K562 (cell line): ENCODE data around the gene MALRD1. TPM values are rescaled to one million over a fixed set of nuclear protein-coding genes. Genes with fewer than 3 reads are reported as not detected.

Experiments used
- ATAC-seq: fragments of 200-7000 bp; cut with Tn5 transposase; 3 replicates; pipeline ENCODE4 v1.9.1; 2020; ENCODE audit warnings: moderate library complexity
- BruUV-seq: library from RNA; stranded (reverse); fragments of 400-500 nt; replicated peaks from 2 replicates; lab custom pipeline; 2021; lab: Mats Ljungman, UMichigan
- CTCF ChIA-PET: fragments of 300-600 bp; formaldehyde crosslinking; extraction: SDS; loops from one replicate; lab custom pipeline; 2021; ENCODE audit warnings: low intra/inter-chr PET ratio; lab: Yijun Ruan, JAX
- POLR2A ChIA-PET: fragments of 300-600, 350-650 bp; sonication (Branson Sonifier 250); formaldehyde crosslinking; extraction: SDS; loops from one replicate; lab custom pipeline; 2021; ENCODE audit warnings: antibody characterized with exemption, inconsistent platforms; lab: Yijun Ruan, JAX
- DNase-seq, 4 experiments: peaks; one replicate each; pipeline versions ENCODE4 v3.0.0 to v3.0.0-alpha.2; 2011 to 2018; ENCODE audit warnings: low spot score in 3 of 4, mixed read lengths in 3 of 4; ENCODE audit errors: extremely low read depth in 1 of 4
- FAIRE-seq: peaks from 2 replicates; lab custom pipeline; 2011; peaks lifted over from hg19 to GRCh38; lab: Jason Lieb, UNC
- H2AFZ ChIP-seq: 2 replicates; pipeline ENCODE4 v1.6.0; 2011; ENCODE audit warnings: low read depth, low read length, control low read depth, inconsistent platforms
- H3K27ac ChIP-seq: fragments of 200-600 bp; 3 replicates; pipeline ENCODE4 v1.8.0; 2011; ENCODE audit warnings: low read depth, mild to moderate bottlenecking, control low read depth, inconsistent platforms, low read length, moderate library complexity, mixed read lengths; ENCODE audit errors: extremely low read depth
- H3K27me3 ChIP-seq, 2 experiments: fragments of 300-600 bp in 1 of 2; 2 replicates in 1 of 2; 3 replicates in 1 of 2; pipeline versions ENCODE4 v1.6.0 to v1.8.0; 2011; ENCODE audit warnings: inconsistent platforms in 2 of 2, low read length in 2 of 2, mild to moderate bottlenecking in 1 of 2, mixed read lengths in 1 of 2, moderate library complexity in 1 of 2; ENCODE audit not compliant: control insufficient read depth in 2 of 2, insufficient read depth in 2 of 2
- H3K36me3 ChIP-seq: fragments of 300-600 bp; 3 replicates; pipeline ENCODE4 v1.8.0; 2011; ENCODE audit warnings: mild to moderate bottlenecking, low read length, inconsistent platforms; ENCODE audit not compliant: control insufficient read depth, insufficient read depth
- H3K4me1 ChIP-seq, 2 experiments: fragments of 200-600 bp in 1 of 2; replicated peaks in 1 of 2; 2 replicates in 1 of 2; 3 replicates in 1 of 2; pipeline versions ENCODE4 v1.5.1 to v1.8.0; 2011; ENCODE audit warnings: inconsistent platforms in 2 of 2, low read length in 2 of 2, mild to moderate bottlenecking in 1 of 2, mixed read lengths in 1 of 2, moderate library complexity in 1 of 2; ENCODE audit not compliant: control insufficient read depth in 2 of 2, insufficient read depth in 2 of 2
- H3K4me2 ChIP-seq: 2 replicates; pipeline ENCODE4 v1.6.1; 2011; ENCODE audit warnings: low read length, control low read depth, inconsistent platforms, mixed read lengths; ENCODE audit not compliant: insufficient read depth
- H3K4me3 ChIP-seq: fragments of 200-600 bp; sonication (generic), shearing (Covaris generic); 2 replicates; pipeline ENCODE4 v1.5.1; 2016; ENCODE audit warnings: control low read depth, inconsistent platforms
- H3K79me2 ChIP-seq: fragments of 200-600 bp; 3 replicates; pipeline ENCODE4 v1.8.0; 2011; ENCODE audit warnings: low read length, inconsistent platforms; ENCODE audit not compliant: control insufficient read depth, insufficient read depth
- H3K9ac ChIP-seq, 2 experiments: 2 replicates each; pipeline versions ENCODE4 v1.6.0 to v1.6.1; 2011; ENCODE audit warnings: low read depth in 2 of 2, low read length in 2 of 2, control low read depth in 1 of 2, inconsistent platforms in 1 of 2, mild to moderate bottlenecking in 1 of 2, mixed read lengths in 1 of 2; ENCODE audit not compliant: insufficient read depth in 1 of 2
- H3K9me1 ChIP-seq: one replicate; pipeline ENCODE4 v1.6.0; 2011; ENCODE audit warnings: inconsistent platforms, mild to moderate bottlenecking, low read length, moderate library complexity; ENCODE audit not compliant: control insufficient read depth, insufficient read depth
- H3K9me3 ChIP-seq: replicated peaks from 2 replicates; pipeline ENCODE4 v1.5.1; 2011; ENCODE audit warnings: low read depth, low read length, inconsistent platforms; ENCODE audit not compliant: control insufficient read depth, insufficient read depth
- H4K20me1 ChIP-seq: replicated peaks from 2 replicates; pipeline ENCODE4 v1.6.1; 2011; ENCODE audit warnings: low read length, inconsistent platforms, mixed read lengths; ENCODE audit not compliant: control insufficient read depth, insufficient read depth
- BDP1 ChIP-seq: IDR thresholded peaks from 3 replicates; pipeline ENCODE4 v1.6.1; 2011; ENCODE audit not compliant: insufficient read length, insufficient read depth
- EGR1 ChIP-seq: fragments of 450-650 bp; conservative IDR thresholded peaks from 2 replicates; pipeline ENCODE4 v1.6.1; 2017; ENCODE audit warnings: mild to moderate bottlenecking
- ILF3 ChIP-seq: fragments of 450-650 bp; IDR thresholded peaks from 2 replicates; pipeline ENCODE4 v1.6.1; 2018; ENCODE audit warnings: antibody characterized with exemption, mild to moderate bottlenecking, moderate library complexity, borderline replicate concordance
- PRDM10 ChIP-seq: fragments of 450-650 bp; IDR thresholded peaks from 2 replicates; pipeline ENCODE4 v1.6.1; 2018; ENCODE audit not compliant: partially characterized antibody
- RBM17 ChIP-seq: fragments of 200-400 bp; formaldehyde crosslinking; IDR thresholded peaks from 2 replicates; pipeline ENCODE4 v1.6.1; 2017; ENCODE audit warnings: low read depth, mild to moderate bottlenecking, low read length, borderline replicate concordance
- ZNF146 ChIP-seq: IDR thresholded peaks from one replicate; pipeline ENCODE4 v1.6.1; 2018; ENCODE audit warnings: missing compliant biosample characterization; ENCODE audit not compliant: unreplicated experiment
- ZNF398 ChIP-seq: fragments of 250-450 bp; sonication (Bioruptor Pico); IDR thresholded peaks from 2 replicates; pipeline ENCODE4 v1.8.0; 2021; ENCODE audit warnings: moderate library complexity, mild to moderate bottlenecking, inconsistent platforms
- in situ Hi-C: fragments of 300-500 bp; cut with MboI; formaldehyde crosslinking; loops from 4 replicates; pipeline ENCODE4 v1.15.0; 2018; ENCODE audit warnings: inconsistent platforms, mixed read lengths
- intact Hi-C: fragments of 100-400 bp; cut with micrococcal nuclease; formaldehyde crosslinking; loops from 2 replicates; pipeline ENCODE4 v1.14.2; 2022
- polyA plus RNA-seq, 8 experiments: library from polyadenylated mRNA; depleted of rRNA in 4 of 8; stranded (reverse) in 5 of 8; unstranded in 3 of 8; fragments of >200 nt; fragmentation: Nextera tagmentation in 2 of 8; fragmentation: Illumina TruSeq in 1 of 8; extraction: Ambion mirVana in 2 of 8; extraction: Trizol in 1 of 8; gene quantifications; 2 replicates each; pipeline versions ENCODE4 v1.2.1 to v1.2.3, GENCODE V29; 2011 to 2014; ENCODE audit warnings: inconsistent platforms in 1 of 8, missing spikeins in 1 of 8
- total RNA-seq, 7 experiments: library from RNA; depleted of rRNA in 6 of 7; stranded (reverse); fragments of >200 nt in 6 of 7; fragmentation: Illumina TruSeq in 2 of 7; extraction: Trizol in 2 of 7; gene quantifications; 2 replicates each; pipeline versions ENCODE4 v1.2.1 to v1.2.3, GENCODE V29; 2011 to 2021; ENCODE audit warnings: low replicate concordance in 1 of 7
- TF ChIP-seq, protein P1 (sequence below): fragments of 450-650 bp; IDR thresholded peaks from 2 replicates; pipeline ENCODE4 v1.7.1; 2018; ENCODE audit warnings: mild to moderate bottlenecking, low read depth; ENCODE audit not compliant: partially characterized antibody
- TF ChIP-seq, protein P2 (sequence below): IDR thresholded peaks from 3 replicates; pipeline ENCODE4 v1.6.1; 2011; ENCODE audit warnings: borderline replicate concordance, mild to moderate bottlenecking; ENCODE audit not compliant: insufficient read length, insufficient read depth
- TF ChIP-seq, protein P3 (sequence below): fragments of 250-450 bp; sonication (Bioruptor Pico); IDR thresholded peaks from 2 replicates; pipeline ENCODE4 v1.8.0; 2021; ENCODE audit warnings: mild to moderate bottlenecking, moderate library complexity

The MALRD1 gene
- total and polyA plus RNA-seq, 9 of the 15 experiments (the other 6 are each of a cell fraction or from before 2014, with no cell fraction given) = not detected

DNA sequence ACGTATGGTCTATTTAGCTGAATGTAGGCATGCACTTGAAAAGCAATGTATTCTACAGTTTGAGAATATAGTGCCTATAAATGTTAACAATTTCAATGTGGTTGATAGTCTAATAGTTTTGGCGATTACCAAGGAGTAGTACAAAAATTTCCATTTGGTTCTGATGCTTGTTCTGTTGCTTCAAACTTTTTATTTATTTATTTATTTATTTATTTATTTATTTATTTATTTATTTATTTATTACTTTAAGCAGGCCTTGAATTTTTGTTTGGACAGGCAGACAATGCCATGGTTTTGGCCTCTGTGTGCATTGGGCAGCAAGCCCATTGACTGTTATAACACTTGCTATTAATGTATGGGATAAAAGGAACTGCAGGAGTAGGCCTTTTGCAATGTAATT lies 36.5 kb upstream of the MALRD1 start (continued):
- TF ChIP-seq ZNF146 (CRISPR knock-in tag) = no peak
- TF ChIP-seq, protein P1, sequence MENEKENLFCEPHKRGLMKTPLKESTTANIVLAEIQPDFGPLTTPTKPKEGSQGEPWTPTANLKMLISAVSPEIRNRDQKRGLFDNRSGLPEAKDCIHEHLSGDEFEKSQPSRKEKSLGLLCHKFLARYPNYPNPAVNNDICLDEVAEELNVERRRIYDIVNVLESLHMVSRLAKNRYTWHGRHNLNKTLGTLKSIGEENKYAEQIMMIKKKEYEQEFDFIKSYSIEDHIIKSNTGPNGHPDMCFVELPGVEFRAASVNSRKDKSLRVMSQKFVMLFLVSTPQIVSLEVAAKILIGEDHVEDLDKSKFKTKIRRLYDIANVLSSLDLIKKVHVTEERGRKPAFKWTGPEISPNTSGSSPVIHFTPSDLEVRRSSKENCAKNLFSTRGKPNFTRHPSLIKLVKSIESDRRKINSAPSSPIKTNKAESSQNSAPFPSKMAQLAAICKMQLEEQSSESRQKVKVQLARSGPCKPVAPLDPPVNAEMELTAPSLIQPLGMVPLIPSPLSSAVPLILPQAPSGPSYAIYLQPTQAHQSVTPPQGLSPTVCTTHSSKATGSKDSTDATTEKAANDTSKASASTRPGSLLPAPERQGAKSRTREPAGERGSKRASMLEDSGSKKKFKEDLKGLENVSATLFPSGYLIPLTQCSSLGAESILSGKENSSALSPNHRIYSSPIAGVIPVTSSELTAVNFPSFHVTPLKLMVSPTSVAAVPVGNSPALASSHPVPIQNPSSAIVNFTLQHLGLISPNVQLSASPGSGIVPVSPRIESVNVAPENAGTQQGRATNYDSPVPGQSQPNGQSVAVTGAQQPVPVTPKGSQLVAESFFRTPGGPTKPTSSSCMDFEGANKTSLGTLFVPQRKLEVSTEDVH = no peak

- no peak for ATAC-seq
- ChIA-PET CTCF (no interaction called here), POLR2A (no interaction called here)
- Histone ChIP-seq H3K27ac (no peak overlapping the region), H3K4me1 (no peaks in the 10 kb centered on the region), H3K27me3 (no peaks in the 10 kb centered on the region), H2AFZ (no peak overlapping the region), H3K9me1 (no peaks in the 10 kb centered on the region), H3K9me3 (no peaks in the 10 kb centered on the region), H3K79me2 (no peaks in the 10 kb centered on the region), H3K4me3 (no peak overlapping the region), H4K20me1 (no peaks in the 10 kb centered on the region), H3K4me2 (no peak overlapping the region), H3K36me3 (no peaks in the 10 kb centered on the region), H3K9ac (no peak overlapping the region)
- intact Hi-C loops = no loop called here
- in situ Hi-C loops = no loop called here
- no peak for FAIRE-seq
- no TSS peak for BruUV-seq
- no peak for DNase-seq
- TF ChIP-seq BDP1 = no peak
- no peak for TF ChIP-seq EGR1
- TF ChIP-seq ZNF398 (CRISPR knock-in tag) = no peak
- TF ChIP-seq RBM17 = no peak
- TF ChIP-seq PRDM10 = no peak
- no peak for TF ChIP-seq ILF3
- TF ChIP-seq, protein P2, sequence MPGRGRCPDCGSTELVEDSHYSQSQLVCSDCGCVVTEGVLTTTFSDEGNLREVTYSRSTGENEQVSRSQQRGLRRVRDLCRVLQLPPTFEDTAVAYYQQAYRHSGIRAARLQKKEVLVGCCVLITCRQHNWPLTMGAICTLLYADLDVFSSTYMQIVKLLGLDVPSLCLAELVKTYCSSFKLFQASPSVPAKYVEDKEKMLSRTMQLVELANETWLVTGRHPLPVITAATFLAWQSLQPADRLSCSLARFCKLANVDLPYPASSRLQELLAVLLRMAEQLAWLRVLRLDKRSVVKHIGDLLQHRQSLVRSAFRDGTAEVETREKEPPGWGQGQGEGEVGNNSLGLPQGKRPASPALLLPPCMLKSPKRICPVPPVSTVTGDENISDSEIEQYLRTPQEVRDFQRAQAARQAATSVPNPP = no peak
- TF ChIP-seq, protein P3, sequence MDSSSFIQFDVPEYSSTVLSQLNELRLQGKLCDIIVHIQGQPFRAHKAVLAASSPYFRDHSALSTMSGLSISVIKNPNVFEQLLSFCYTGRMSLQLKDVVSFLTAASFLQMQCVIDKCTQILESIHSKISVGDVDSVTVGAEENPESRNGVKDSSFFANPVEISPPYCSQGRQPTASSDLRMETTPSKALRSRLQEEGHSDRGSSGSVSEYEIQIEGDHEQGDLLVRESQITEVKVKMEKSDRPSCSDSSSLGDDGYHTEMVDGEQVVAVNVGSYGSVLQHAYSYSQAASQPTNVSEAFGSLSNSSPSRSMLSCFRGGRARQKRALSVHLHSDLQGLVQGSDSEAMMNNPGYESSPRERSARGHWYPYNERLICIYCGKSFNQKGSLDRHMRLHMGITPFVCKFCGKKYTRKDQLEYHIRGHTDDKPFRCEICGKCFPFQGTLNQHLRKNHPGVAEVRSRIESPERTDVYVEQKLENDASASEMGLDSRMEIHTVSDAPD (CRISPR knock-in tag) = no peak
These were observed 34.6 kb upstream of the MALRD1 start for GRCh38 chr10:19014034-19014433.
